Pancreas (tissue), 10 donors: ENCODE data around the gene ZNF37A. TPM values are rescaled to one million over a fixed set of nuclear protein-coding genes. Genes with fewer than 3 reads are reported as not detected.
A peak's percentile ranks its signal among the peaks of the same experiment; 100 is the strongest.
"Not testable (repeated sequence)": the region's sequence is repeated elsewhere in the genome, so short reads cannot be mapped to it uniquely, and the experiment has no call there.

Source experiments
- ATAC-seq, 4 donors: fragments of 200-7000 bp; cut with Tn5 transposase; one replicate each; pipeline versions ENCODE4 v1.8.0 to v1.9.1; 2020; ENCODE audit warnings: mild to moderate bottlenecking in 4 of 4, moderate library complexity in 4 of 4
- DNase-seq, 6 donors: peaks; one replicate each; pipeline ENCODE4 v3.0.0-alpha.2; 2020
- FAIRE-seq: peaks from 2 replicates; lab custom pipeline; 2012; peaks lifted over from hg19 to GRCh38; lab: Jason Lieb, UNC
- H3K27ac ChIP-seq, 4 donors: fragments of 200-600 bp; sonication (generic); 1 replicate in 3 of 4; 2 replicates in 1 of 4; pipeline versions ENCODE4 v1.5.0 to v1.8.0; 2020
- H3K27me3 ChIP-seq, 4 donors: fragments of 200-600 bp; one replicate each; pipeline ENCODE4 v1.8.0; 2021
- H3K36me3 ChIP-seq, 3 donors: fragments of 200-600 bp; sonication (generic) in 1 of 3; one replicate each; pipeline versions ENCODE4 v1.5.0 to v1.8.0; 2020 to 2021
- H3K4me1 ChIP-seq, 3 donors: fragments of 200-600 bp; one replicate each; pipeline ENCODE4 v1.8.0; 2021
- H3K4me3 ChIP-seq, 4 donors: fragments of 200-600 bp; sonication (generic) in 2 of 4; one replicate each; pipeline versions ENCODE4 v1.5.0 to v1.8.0; 2020 to 2021
- H3K9me3 ChIP-seq, 4 donors: fragments of 200-600 bp; one replicate each; pipeline ENCODE4 v1.8.0; 2021
- CTCF ChIP-seq, 4 donors: fragments of 200-600 bp; sonication (generic) in 3 of 4; IDR thresholded peaks; one replicate each; pipeline versions ENCODE4 v1.5.0 to v1.8.0; 2021; ENCODE audit warnings: antibody characterized with exemption in 4 of 4
- WGBS, 2 donors: extraction: QIAGEN DNeasy Blood & Tissue Kit; methylation state at CpG; one replicate each; pipeline ENCODE4 v1.1.7; 2013; 5-methylcytosine and 5-hydroxymethylcytosine counted together
- intact Hi-C, 3 donors: fragments of 100-400 bp; cut with DNase I; formaldehyde crosslinking; loops; one replicate each; pipeline versions ENCODE4 v1.11.1 to v1.14.2; 2022
- polyA plus RNA-seq, 2 donors: library from polyadenylated mRNA; stranded (reverse); fragments of 200-250 nt; gene quantifications; one replicate each; pipeline ENCODE4 v1.2.3, GENCODE V29; 2013
- total RNA-seq, 6 donors: library from RNA; stranded (reverse); fragmentation: NEBNext Ultra II Directional in 4 of 6; extraction: Animal tissue kit (Norgen Biotek cat#: 25700) in 4 of 6; gene quantifications; one replicate each; pipeline versions ENCODE4 v1.2.1 to v1.2.4, GENCODE V29; 2021 to 2023
- donor health status: healthy with polysubstance abuse.
- donor health status: DM: no; HTN: no; CAD: no; lungs with moderate emphysema.
- donor health status: DM: no; HTN: no; CAD: no.
- donor health status: control.
- donor health status: control.
- donor health status: Bipolar disorder and iron deficiency.
- donor health status: DM: yes; HTN: yes; CAD: no.
- donor health status: DM: no; HTN: no; CAD: no.
- donor health status: DM: no; HTN: no; CAD: no.
- donor health status: DM: yes; HTN: yes; CAD: no.

Gene ZNF37A
- total and polyA plus RNA-seq, 8 donors: 7.7 to 16.7 (median 10.7) TPM

- DNase-seq (no peak), ATAC-seq (no peak), FAIRE-seq (no peak)
- Histone ChIP-seq H3K27me3 (no peaks in the 10 kb centered on the region), H3K36me3 (no peaks in the 10 kb centered on the region), H3K4me1 (no peaks in the 10 kb centered on the region), H3K4me3 (no peak overlapping the region), H3K27ac (no peak overlapping the region), H3K9me3 (no peaks in the 10 kb centered on the region)
- intact Hi-C loops: no loop called here
- no peak for TF ChIP-seq CTCF (IDR thresholded peaks at IDR 0.05)
- WGBS, 2 donors: 80 to 84% methylated on average over 8 of the region's 8 CpGs
These were observed 23.6 kb upstream of the ZNF37A start for GRCh38 chr10:38070501-38070900.

GRCh38 chr10:38072552-38072951, 21.6 kb upstream of the ZNF37A start:
- Histone ChIP-seq H3K36me3 (no peaks in the 10 kb centered on the region), H3K9me3 (no peaks in the 10 kb centered on the region), H3K27ac (no peak overlapping the region), H3K4me1 (no peaks in the 10 kb centered on the region), H3K27me3 (no peaks in the 10 kb centered on the region), H3K4me3 (no peak overlapping the region)
- TF ChIP-seq CTCF (IDR thresholded peaks at IDR 0.05): no peak
- intact Hi-C loops: no loop called here
- no peak for ATAC-seq
- DNase-seq: no peak
- FAIRE-seq: no peak

GRCh38 chr10:38076687-38077086, 17.4 kb upstream of the ZNF37A start:
- TF ChIP-seq CTCF (IDR thresholded peaks at IDR 0.05): no peak
- Histone ChIP-seq H3K27me3 (no peaks in the 10 kb centered on the region), H3K9me3 (no peaks in the 10 kb centered on the region), H3K4me3 (no peak overlapping the region), H3K36me3 (no peaks in the 10 kb centered on the region), H3K4me1 (no peaks in the 10 kb centered on the region), H3K27ac (no peak overlapping the region)
- intact Hi-C loops: no loop called here
- DNase-seq (no peak), FAIRE-seq (no peak), ATAC-seq (no peak)
- WGBS, 2 donors: 63 to 70% methylated on average over 2 of the region's 2 CpGs

GRCh38 chr10:38093318-38093717, 819 bp upstream of the ZNF37A start:
- DNase-seq, H3K9me3 ChIP-seq, H3K4me1 ChIP-seq, FAIRE-seq, intact Hi-C loops, H3K27me3 ChIP-seq, ATAC-seq: not testable (repeated sequence)
- WGBS, 2 donors: 94 to 95% methylated on average over 15 of the region's 15 CpGs
- peaks cover 0 to 13% (median 7%) of the 10 kb centered on the region in 3 donors for H3K36me3 ChIP-seq
- H3K27ac ChIP-seq: peak overlapping the region in 1 of 4 donors; percentile 90
- peak overlapping the region in 3 of 4 donors; percentile 74 to 87 (median 86) for H3K4me3 ChIP-seq

GRCh38 chr10:38093816-38094157, 350 bp upstream of the ZNF37A start:
- 5% methylated on average over 16 of the region's 16 CpGs for WGBS, 2 donors
- FAIRE-seq: no peak
- H3K27ac ChIP-seq: peak overlapping the region in 2 of 4 donors; percentile 82 to 90
- peak overlapping the region; percentile 51 to 87 (median 80) for H3K4me3 ChIP-seq
- DNase-seq: peak in 2 of 6 donors; percentile 19 to 57
- intact Hi-C loops: no loop called here
- H3K36me3 ChIP-seq: peaks cover 0 to 13% (median 7%) of the 10 kb centered on the region in 3 donors
- no peaks in the 10 kb centered on the region for H3K9me3 ChIP-seq
- peak; percentile 33 to 45 (median 42) for ATAC-seq
- H3K27me3 ChIP-seq: no peaks in the 10 kb centered on the region
- TF ChIP-seq CTCF (IDR thresholded peaks at IDR 0.05): no peak
- peaks cover 0 to 3% (median 3%) of the 10 kb centered on the region in 3 donors for H3K4me1 ChIP-seq
